Endothelial cell of umbilical vein (primary cell): Measurements from ENCODE around the gene SGCG. TPM values are rescaled to one million over a fixed set of nuclear protein-coding genes. Genes with fewer than 3 reads are reported as not detected.

Experiments used
- BruUV-seq: library from RNA; stranded (reverse); fragments of 400-500 nt; replicated peaks from 2 replicates; lab custom pipeline; 2021; lab: Mats Ljungman, UMichigan
- CTCF ChIA-PET: fragments of 300-600, 350-600 bp; sonication (Branson Sonifier 250); formaldehyde crosslinking; loops from one replicate; lab custom pipeline; 2021; ENCODE audit warnings: antibody characterized with exemption, inconsistent platforms; lab: Charles Lee
- POLR2A ChIA-PET: fragments of 300-600, 350-600 bp; sonication (Branson Sonifier 250); formaldehyde crosslinking; loops from one replicate; lab custom pipeline; 2021; ENCODE audit warnings: antibody characterized with exemption, inconsistent platforms; lab: Charles Lee
- DNase-seq: peaks from one replicate; pipeline ENCODE4 v3.0.0-alpha.2; 2011; ENCODE audit warnings: low read depth, low spot score
- FAIRE-seq: peaks from 2 replicates; lab custom pipeline; 2011; peaks lifted over from hg19 to GRCh38; lab: Jason Lieb, UNC
- H2AFZ ChIP-seq: 2 replicates; pipeline ENCODE4 v1.6.0; 2012; ENCODE audit warnings: low read depth, low read length, control low read depth, inconsistent platforms
- H3K27ac ChIP-seq: 2 replicates; pipeline ENCODE4 v1.5.1; 2011; ENCODE audit warnings: low read depth, mild to moderate bottlenecking, control low read depth, low read length, moderate library complexity; ENCODE audit not compliant: insufficient read depth
- H3K27me3 ChIP-seq, 2 experiments: 2 replicates each; pipeline versions ENCODE4 v1.6.0 to v1.6.1; 2011; ENCODE audit warnings: low read length in 2 of 2, mixed read lengths in 1 of 2; ENCODE audit not compliant: control insufficient read depth in 2 of 2, insufficient read depth in 2 of 2
- H3K36me3 ChIP-seq, 2 experiments: 2 replicates in 1 of 2; 3 replicates in 1 of 2; pipeline ENCODE4 v1.5.1; 2011; ENCODE audit warnings: low read length in 2 of 2, mild to moderate bottlenecking in 1 of 2, moderate library complexity in 1 of 2; ENCODE audit not compliant: control insufficient read depth in 2 of 2, insufficient read depth in 2 of 2; ENCODE audit errors: extremely low read depth in 1 of 2
- H3K4me1 ChIP-seq: 3 replicates; pipeline ENCODE4 v1.5.1; 2011; ENCODE audit warnings: mild to moderate bottlenecking, low read length; ENCODE audit not compliant: control insufficient read depth, insufficient read depth; ENCODE audit errors: extremely low read depth
- H3K4me2 ChIP-seq: 2 replicates; pipeline ENCODE4 v1.6.1; 2011; ENCODE audit warnings: low read length, control low read depth, mixed read lengths; ENCODE audit not compliant: insufficient read depth
- H3K4me3 ChIP-seq, 3 experiments: fragments of 200-600 bp in 1 of 3; sonication (generic), shearing (Covaris generic) in 1 of 3; replicated peaks in 1 of 3; 2 replicates each; pipeline ENCODE4 v1.5.1; 2011 to 2016; ENCODE audit warnings: control low read depth in 3 of 3, low read length in 3 of 3, mild to moderate bottlenecking in 2 of 3, inconsistent platforms in 1 of 3, low read depth in 1 of 3, moderate library complexity in 1 of 3; ENCODE audit not compliant: insufficient read depth in 1 of 3
- H3K79me2 ChIP-seq: 2 replicates; pipeline ENCODE4 v1.6.0; 2012; ENCODE audit warnings: low read length, inconsistent platforms; ENCODE audit not compliant: control insufficient read depth, insufficient read depth
- H3K9ac ChIP-seq: replicated peaks from 2 replicates; pipeline ENCODE3; 2011; ENCODE audit warnings: low read length, control low read depth; ENCODE audit not compliant: insufficient read depth; ENCODE audit errors: extremely low read depth
- H3K9me1 ChIP-seq: replicated peaks from 3 replicates; pipeline ENCODE4 v1.6.0; 2011; ENCODE audit warnings: mild to moderate bottlenecking, low read length; ENCODE audit not compliant: control insufficient read depth, insufficient read depth; ENCODE audit errors: extremely low read depth
- H3K9me3 ChIP-seq: replicated peaks from 2 replicates; pipeline ENCODE4 v1.5.1; 2012; ENCODE audit warnings: low read length, inconsistent platforms; ENCODE audit not compliant: control insufficient read depth, insufficient read depth
- H4K20me1 ChIP-seq: replicated peaks from 2 replicates; pipeline ENCODE3; 2011; ENCODE audit warnings: mild to moderate bottlenecking, low read length; ENCODE audit not compliant: control insufficient read depth, insufficient read depth; ENCODE audit errors: extremely low read depth
- CTCF ChIP-seq, 2 donors: IDR thresholded peaks; 1 replicate in 1 of 2; 2 replicates in 1 of 2; pipeline ENCODE4 v1.5.1; 2011; ENCODE audit warnings: low read length in 2 of 2, mild to moderate bottlenecking in 2 of 2, moderate library complexity in 2 of 2, control low read depth in 1 of 2, inconsistent platforms in 1 of 2, low read depth in 1 of 2; ENCODE audit not compliant: insufficient read depth in 1 of 2; ENCODE audit errors: extremely low read depth in 1 of 2
- EZH2 ChIP-seq: IDR thresholded peaks from 2 replicates; pipeline ENCODE4 v1.6.1; 2012; ENCODE audit warnings: borderline replicate concordance, low read depth, mild to moderate bottlenecking, moderate library complexity, low read length, inconsistent platforms; ENCODE audit not compliant: severe bottlenecking
- FOS ChIP-seq: IDR thresholded peaks from 2 replicates; pipeline ENCODE4 v1.6.1; 2011; ENCODE audit warnings: mild to moderate bottlenecking, low read length, moderate library complexity, borderline replicate concordance; ENCODE audit not compliant: insufficient read depth
- GATA2 ChIP-seq: IDR thresholded peaks from 2 replicates; pipeline ENCODE4 v1.7.0; 2011; ENCODE audit warnings: low read depth, mild to moderate bottlenecking, moderate library complexity, mixed read lengths, low read length; ENCODE audit not compliant: insufficient read length, insufficient read depth
- JUN ChIP-seq: IDR thresholded peaks from 2 replicates; pipeline ENCODE4 v1.6.1; 2011; ENCODE audit warnings: borderline replicate concordance, low read depth; ENCODE audit not compliant: insufficient read length, insufficient read depth
- MYC ChIP-seq: IDR thresholded peaks from one replicate; pipeline ENCODE4 v1.6.1; 2011; ENCODE audit warnings: mild to moderate bottlenecking, low read depth, low read length
- POLR2A ChIP-seq: IDR thresholded peaks from 2 replicates; pipeline ENCODE4 v1.6.1; 2012; ENCODE audit warnings: low read depth, mild to moderate bottlenecking, control low read depth, low read length
- POLR2AphosphoS5 ChIP-seq: IDR thresholded peaks from 2 replicates; pipeline ENCODE4 v1.6.1; 2012; ENCODE audit warnings: low read depth, mild to moderate bottlenecking, control low read depth, low read length, moderate library complexity; ENCODE audit not compliant: insufficient read depth
- dilution Hi-C: fragments of 300-500 bp; cut with MboI; formaldehyde crosslinking; loops from one replicate; pipeline ENCODE4 v1.15.0; 2019; ENCODE audit warnings: low sequenced_read_pairs; ENCODE audit not compliant: extremely low pct_ligation_motif_present
- intact Hi-C: fragments of 100-400 bp; cut with micrococcal nuclease; formaldehyde crosslinking; loops from one replicate; pipeline ENCODE4 v1.10.0; 2022
- polyA plus RNA-seq, 4 experiments: library from polyadenylated mRNA; depleted of rRNA in 3 of 4; stranded (reverse) in 3 of 4; unstranded in 1 of 4; fragments of >200 nt; gene quantifications; 2 replicates each; pipeline versions ENCODE4 v1.2.1 to v1.2.3, GENCODE V29; 2011 to 2012; ENCODE audit warnings: missing spikeins in 1 of 4
- total RNA-seq: library from RNA; stranded (reverse); gene quantifications from 2 replicates; pipeline ENCODE4 v1.2.3, GENCODE V29; 2021
- TF ChIP-seq, protein P1 (sequence below): IDR thresholded peaks from 2 replicates; pipeline ENCODE4 v1.6.1; 2011; ENCODE audit not compliant: insufficient read depth, insufficient read length

Gene SGCG
- total and polyA plus RNA-seq, 2 donors (not counting 3 experiments of a cell fraction or from before 2014, with no cell fraction given), result 0.22 TPM; not detected in 1

GRCh38 chr13:23319883-23320224 is 139.1 kb downstream of the SGCG start:
- no peak overlapping the region for H3K4me3 ChIP-seq
- no peaks in the 10 kb centered on the region for H4K20me1 ChIP-seq
- POLR2A ChIA-PET, result no interaction called here
- no peaks in the 10 kb centered on the region for H3K79me2 ChIP-seq
- no peaks in the 10 kb centered on the region for H3K27me3 ChIP-seq
- H3K9me1 ChIP-seq, result no peaks in the 10 kb centered on the region
- dilution Hi-C loops (no loop called here), intact Hi-C loops (loop anchor here (1.0 to 10.0 kb wide), 8 partner anchors 55 to 1682 kb away; partner anchors contain the start of gene MIPEP)
- no peak for DNase-seq
- no peaks in the 10 kb centered on the region for H3K36me3 ChIP-seq
- no peak for FAIRE-seq
- TF ChIP-seq POLR2AphosphoS5 (no peak), FOS (no peak), GATA2 (no peak)
- no peak overlapping the region for H2AFZ ChIP-seq
- H3K9me3 ChIP-seq, result no peaks in the 10 kb centered on the region
- peak overlapping the region; percentile 98 for H3K27ac ChIP-seq
- H3K9ac ChIP-seq, result peak overlapping the region; percentile 42
- peaks cover 41% of the 10 kb centered on the region for H3K4me1 ChIP-seq
- CTCF ChIA-PET, result interaction anchor here (0.6 to 3.8 kb wide), 4 partner anchors 142 to 1693 kb away, joined by 3 to 45 read pairs (median 4); no protein-coding TSS in a partner anchor
- no peak overlapping the region for H3K4me2 ChIP-seq
- no TSS peak for BruUV-seq

GRCh38 chr13:23320926-23321534 is 140.3 kb downstream of the SGCG start:
- H3K4me3 ChIP-seq, result no peak overlapping the region
- POLR2A ChIA-PET, result no interaction called here
- TSS peak; percentile 68 for BruUV-seq

More at GRCh38 chr13:23320926-23321534, 140.3 kb downstream of the SGCG start:
- Histone ChIP-seq H3K4me1 (peaks cover 41% of the 10 kb centered on the region), H3K79me2 (no peaks in the 10 kb centered on the region), H3K4me2 (peak overlapping the region; percentile 26), H3K27me3 (no peaks in the 10 kb centered on the region), H2AFZ (no peak overlapping the region), H4K20me1 (no peaks in the 10 kb centered on the region), H3K27ac (peak overlapping the region; percentile 98), H3K9me3 (no peaks in the 10 kb centered on the region), H3K9ac (peak overlapping the region; percentile 28), H3K36me3 (no peaks in the 10 kb centered on the region), H3K9me1 (no peaks in the 10 kb centered on the region)
- intact Hi-C loops (loop anchor here (2.0 to 5.0 kb wide), 3 partner anchors 54 to 566 kb away; partner anchors contain the start of gene MIPEP), dilution Hi-C loops (no loop called here)
- TF ChIP-seq POLR2AphosphoS5, result no peak
- TF ChIP-seq, protein P1, sequence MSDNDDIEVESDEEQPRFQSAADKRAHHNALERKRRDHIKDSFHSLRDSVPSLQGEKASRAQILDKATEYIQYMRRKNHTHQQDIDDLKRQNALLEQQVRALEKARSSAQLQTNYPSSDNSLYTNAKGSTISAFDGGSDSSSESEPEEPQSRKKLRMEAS, result no peak
- no peak for TF ChIP-seq MYC
- TF ChIP-seq GATA2, result no peak
- TF ChIP-seq POLR2A, result no peak
- no peak for TF ChIP-seq EZH2
- TF ChIP-seq CTCF (IDR thresholded peaks at IDR 0.05; ENCODE audit: extremely low read depth in 1 of 2, insufficient read depth in 1 of 2, low read depth in 1 of 2, low read length in 2 of 2), result no peak
- TF ChIP-seq JUN, result no peak
- no peak for TF ChIP-seq FOS
- peak; percentile 7 for DNase-seq
- FAIRE-seq, result no peak
- CTCF ChIA-PET, result interaction anchor here (1.1 to 3.8 kb wide), 2 partner anchors 55 to 1684 kb away, joined by 3 to 45 read pairs; no protein-coding TSS in a partner anchor
